CD14-positive monocyte (primary cell): Measurements from ENCODE around the gene CA6. TPM values are rescaled to one million over a fixed set of nuclear protein-coding genes. Genes with fewer than 3 reads are reported as not detected.

Experiments
- DNase-seq, 3 donors: peaks; one replicate each; pipeline ENCODE4 v3.0.0-alpha.2; 2011 to 2022
- H2AFZ ChIP-seq: 2 replicates; pipeline ENCODE4 v1.6.0; 2012; ENCODE audit warnings: mild to moderate bottlenecking, low read depth, low read length, inconsistent platforms; ENCODE audit not compliant: insufficient read depth, poor library complexity, severe bottlenecking
- H3K27ac ChIP-seq, 2 donors: 1 replicate in 1 of 2; 2 replicates in 1 of 2; pipeline ENCODE4 v1.5.1; 2012 to 2013; ENCODE audit warnings: low read length in 2 of 2, control low read depth in 1 of 2, inconsistent platforms in 1 of 2, low read depth in 1 of 2, mild to moderate bottlenecking in 1 of 2
- H3K27me3 ChIP-seq, 2 donors: one replicate each; pipeline versions ENCODE4 v1.6.0 to v1.6.1; 2011 to 2013; ENCODE audit warnings: low read length in 2 of 2; ENCODE audit not compliant: control insufficient read depth in 2 of 2, insufficient read depth in 2 of 2
- H3K36me3 ChIP-seq, 2 donors: replicated peaks in 1 of 2; 1 replicate in 1 of 2; 2 replicates in 1 of 2; pipeline versions ENCODE4 v1.5.1 to v1.6.1; 2012 to 2013; ENCODE audit warnings: low read length in 2 of 2, control low read depth in 1 of 2, inconsistent platforms in 1 of 2, mild to moderate bottlenecking in 1 of 2; ENCODE audit not compliant: insufficient read depth in 2 of 2, control insufficient read depth in 1 of 2
- H3K4me1 ChIP-seq, 2 donors: 1 replicate in 1 of 2; 2 replicates in 1 of 2; pipeline versions ENCODE4 v1.5.1 to v1.6.1; 2012 to 2013; ENCODE audit warnings: low read length in 2 of 2, control low read depth in 1 of 2, inconsistent platforms in 1 of 2, mild to moderate bottlenecking in 1 of 2, moderate library complexity in 1 of 2; ENCODE audit not compliant: insufficient read depth in 2 of 2, control insufficient read depth in 1 of 2
- H3K4me2 ChIP-seq: replicated peaks from 2 replicates; pipeline ENCODE3; 2012; ENCODE audit warnings: low read length, moderate library complexity, mild to moderate bottlenecking; ENCODE audit not compliant: poor library complexity, severe bottlenecking; ENCODE audit errors: extremely low read depth
- H3K4me3 ChIP-seq, 3 experiments: fragments of 200-600 bp in 1 of 3; sonication (generic) in 1 of 3; replicated peaks in 1 of 3; 1 replicate in 2 of 3; 2 replicates in 1 of 3; pipeline ENCODE4 v1.5.1; 2011 to 2013; ENCODE audit warnings: low read length in 3 of 3, mild to moderate bottlenecking in 3 of 3, control low read depth in 2 of 3, low read depth in 2 of 3, inconsistent platforms in 1 of 3, moderate library complexity in 1 of 3
- H3K79me2 ChIP-seq: 2 replicates; pipeline ENCODE4 v1.6.0; 2012; ENCODE audit warnings: mild to moderate bottlenecking, control low read depth, inconsistent platforms, low read length, moderate library complexity; ENCODE audit not compliant: insufficient read depth
- H3K9ac ChIP-seq: 2 replicates; pipeline ENCODE4 v1.6.0; 2017; ENCODE audit warnings: low read length, mild to moderate bottlenecking; ENCODE audit not compliant: insufficient read depth, poor library complexity, severe bottlenecking
- H3K9me3 ChIP-seq, 2 donors: replicated peaks in 1 of 2; 1 replicate in 1 of 2; 2 replicates in 1 of 2; pipeline versions ENCODE4 v1.5.1 to v1.6.1; 2012 to 2013; ENCODE audit warnings: low read length in 2 of 2, control low read depth in 1 of 2; ENCODE audit not compliant: control insufficient read depth in 1 of 2, insufficient read depth in 1 of 2
- H4K20me1 ChIP-seq: 2 replicates; pipeline ENCODE4 v1.6.0; 2012; ENCODE audit warnings: mild to moderate bottlenecking, low read length, control low read depth, moderate library complexity; ENCODE audit not compliant: insufficient read depth
- H3K27ac Mint-ChIP-seq, 7 donors: one replicate each; pipeline ENCODE4 v1.8.0; 2020; ENCODE audit warnings: mild to moderate bottlenecking in 7 of 7, mixed read lengths in 7 of 7, moderate library complexity in 6 of 7, inconsistent platforms in 2 of 7
- H3K27me3 Mint-ChIP-seq, 3 donors: one replicate each; pipeline ENCODE4 v1.8.0; 2021 to 2022; ENCODE audit warnings: low read depth in 3 of 3, mild to moderate bottlenecking in 3 of 3, mixed read lengths in 3 of 3, moderate library complexity in 3 of 3, inconsistent platforms in 1 of 3
- H3K36me3 Mint-ChIP-seq, 2 donors: one replicate each; pipeline ENCODE4 v1.8.0; 2020; ENCODE audit warnings: mixed read lengths in 2 of 2, inconsistent platforms in 1 of 2, mild to moderate bottlenecking in 1 of 2
- H3K4me1 Mint-ChIP-seq: one replicate; pipeline ENCODE4 v1.8.0; 2020; ENCODE audit warnings: mild to moderate bottlenecking, mixed read lengths
- H3K4me3 Mint-ChIP-seq, 2 donors: one replicate each; pipeline ENCODE4 v1.8.0; 2020; ENCODE audit warnings: mild to moderate bottlenecking in 2 of 2, mixed read lengths in 2 of 2, moderate library complexity in 1 of 2
- H3K9me3 Mint-ChIP-seq, 7 donors: one replicate each; pipeline ENCODE4 v1.8.0; 2020 to 2022; ENCODE audit warnings: mixed read lengths in 7 of 7, mild to moderate bottlenecking in 6 of 7, moderate library complexity in 6 of 7, inconsistent platforms in 2 of 7
- CTCF ChIP-seq: fragments of 200-600 bp; IDR thresholded peaks from one replicate; pipeline ENCODE4 v1.8.0; 2022; ENCODE audit warnings: antibody characterized with exemption, mild to moderate bottlenecking
- WGBS: methylation state at CpG from one replicate; pipeline ENCODE4 v1.1.5; 2013; ENCODE audit warnings: missing lambda C conversion rate; ENCODE audit not compliant: insufficient coverage; 5-methylcytosine and 5-hydroxymethylcytosine counted together
- intact Hi-C, 2 donors: fragments of 100-400 bp; cut with micrococcal nuclease; formaldehyde crosslinking; loops; one replicate each; pipeline versions ENCODE4 v1.15.0 to v1.15.1; 2023
- polyA plus RNA-seq, 3 donors: library from polyadenylated mRNA; depleted of rRNA in 1 of 3; unstranded in 2 of 3; stranded (reverse) in 1 of 3; fragments of 300-500 nt in 2 of 3; fragments of >200 nt in 1 of 3; fragmentation: Illumina TruSeq in 2 of 3; gene quantifications; 1 replicate in 2 of 3; 2 replicates in 1 of 3; pipeline ENCODE4 v1.2.3, GENCODE V29; 2012 to 2021

CA6 gene
- polyA plus RNA-seq, 3 donors, result not detected

- no peaks in the 10 kb centered on the region for H3K79me2 ChIP-seq
- peaks cover 6 to 17% of the 10 kb centered on the region in 2 donors for H3K4me1 ChIP-seq
- no peaks in the 10 kb centered on the region for H3K9me3 ChIP-seq
- no CpG with 5 or more reads among the region's 6 CpGs for WGBS
- no peak overlapping the region for H3K9ac ChIP-seq
- peaks cover 0 to 4% (median 2%) of the 10 kb centered on the region in 3 donors for H3K27me3 Mint-ChIP-seq
- H3K36me3 ChIP-seq, result no peaks in the 10 kb centered on the region
- H3K4me3 Mint-ChIP-seq, result no peak overlapping the region
- H3K36me3 Mint-ChIP-seq, result no peaks in the 10 kb centered on the region
- no peak for DNase-seq
- no peak for TF ChIP-seq CTCF
- no peaks in the 10 kb centered on the region for H4K20me1 ChIP-seq
- no peak overlapping the region for H3K4me2 ChIP-seq
- no peak overlapping the region for H3K27ac Mint-ChIP-seq
- no peak overlapping the region for H3K4me3 ChIP-seq
- intact Hi-C loops, result no loop called here
- H3K4me1 Mint-ChIP-seq, result peaks cover 27% of the 10 kb centered on the region
- H3K9me3 Mint-ChIP-seq, result peaks cover 0 to 5% (median 0%) of the 10 kb centered on the region in 7 donors
- no peak overlapping the region for H3K27ac ChIP-seq
- H2AFZ ChIP-seq, result no peak overlapping the region
- no peaks in the 10 kb centered on the region for H3K27me3 ChIP-seq
Observed at GRCh38 chr1:8910914-8911313, 34.8 kb upstream of the CA6 start.

- 90% methylated on average over 3 of the region's 17 CpGs for WGBS
- H3K9ac ChIP-seq, result no peak overlapping the region
- no peaks in the 10 kb centered on the region for H3K36me3 ChIP-seq
- H3K4me3 ChIP-seq, result no peak overlapping the region
- H3K4me2 ChIP-seq, result no peak overlapping the region
- H3K79me2 ChIP-seq, result no peaks in the 10 kb centered on the region
- no peak overlapping the region for H3K27ac Mint-ChIP-seq
- no peak overlapping the region for H2AFZ ChIP-seq
- H4K20me1 ChIP-seq, result no peaks in the 10 kb centered on the region
- no peak overlapping the region for H3K27ac ChIP-seq
- peaks cover 0 to 5% (median 0%) of the 10 kb centered on the region in 7 donors for H3K9me3 Mint-ChIP-seq
- H3K9me3 ChIP-seq, result no peaks in the 10 kb centered on the region
- intact Hi-C loops, result no loop called here
- H3K4me3 Mint-ChIP-seq, result no peak overlapping the region
- no peak for TF ChIP-seq CTCF
- DNase-seq, result no peak
- peaks cover 27% of the 10 kb centered on the region for H3K4me1 Mint-ChIP-seq
- no peaks in the 10 kb centered on the region for H3K36me3 Mint-ChIP-seq
- peaks cover 6 to 17% of the 10 kb centered on the region in 2 donors for H3K4me1 ChIP-seq
- H3K27me3 ChIP-seq, result no peaks in the 10 kb centered on the region
- H3K27me3 Mint-ChIP-seq, result peaks cover 0 to 4% (median 2%) of the 10 kb centered on the region in 3 donors
Observed at GRCh38 chr1:8911416-8912309, 34.0 kb upstream of the CA6 start.
